ENCODE data around the gene LHX1. TPM values are rescaled to one million over a fixed set of nuclear protein-coding genes. Genes with fewer than 3 reads are reported as not detected.

Gene LHX1
- total RNA-seq, 1 experiment from 2014 or later, result 0.61 TPM

DNA sequence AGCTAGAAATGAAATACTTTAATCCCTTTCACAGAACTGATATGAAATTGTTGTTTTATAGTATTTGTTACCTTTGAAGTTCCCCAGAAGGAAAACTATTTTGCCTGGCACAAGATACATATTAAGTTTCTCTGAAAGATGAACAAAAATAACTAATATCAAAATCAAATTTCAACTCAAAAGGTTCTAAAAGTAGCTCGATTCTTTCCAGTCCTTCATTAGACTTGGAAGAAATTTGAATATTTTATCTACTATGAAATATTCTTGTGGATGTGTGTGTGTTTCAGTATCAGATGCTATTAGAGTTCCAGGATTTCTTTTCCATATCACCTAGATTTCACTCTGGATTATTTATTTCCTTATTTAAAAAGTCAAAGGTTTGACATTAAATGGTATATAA, 7.9 kb downstream of the LHX1 start (continued):
- TF ChIP-seq ATF3 (CRISPR knock-in tag; conservative IDR thresholded peaks at IDR 0.05) (no peak), JAZF1 (CRISPR knock-in tag; IDR thresholded peaks at IDR 0.05) (no peak), FOXJ3 (CRISPR knock-in tag; IDR thresholded peaks at IDR 0.05; ENCODE audit: borderline replicate concordance) (no peak), SMAD4 (CRISPR knock-in tag; IDR thresholded peaks at IDR 0.05) (no peak)

DNA sequence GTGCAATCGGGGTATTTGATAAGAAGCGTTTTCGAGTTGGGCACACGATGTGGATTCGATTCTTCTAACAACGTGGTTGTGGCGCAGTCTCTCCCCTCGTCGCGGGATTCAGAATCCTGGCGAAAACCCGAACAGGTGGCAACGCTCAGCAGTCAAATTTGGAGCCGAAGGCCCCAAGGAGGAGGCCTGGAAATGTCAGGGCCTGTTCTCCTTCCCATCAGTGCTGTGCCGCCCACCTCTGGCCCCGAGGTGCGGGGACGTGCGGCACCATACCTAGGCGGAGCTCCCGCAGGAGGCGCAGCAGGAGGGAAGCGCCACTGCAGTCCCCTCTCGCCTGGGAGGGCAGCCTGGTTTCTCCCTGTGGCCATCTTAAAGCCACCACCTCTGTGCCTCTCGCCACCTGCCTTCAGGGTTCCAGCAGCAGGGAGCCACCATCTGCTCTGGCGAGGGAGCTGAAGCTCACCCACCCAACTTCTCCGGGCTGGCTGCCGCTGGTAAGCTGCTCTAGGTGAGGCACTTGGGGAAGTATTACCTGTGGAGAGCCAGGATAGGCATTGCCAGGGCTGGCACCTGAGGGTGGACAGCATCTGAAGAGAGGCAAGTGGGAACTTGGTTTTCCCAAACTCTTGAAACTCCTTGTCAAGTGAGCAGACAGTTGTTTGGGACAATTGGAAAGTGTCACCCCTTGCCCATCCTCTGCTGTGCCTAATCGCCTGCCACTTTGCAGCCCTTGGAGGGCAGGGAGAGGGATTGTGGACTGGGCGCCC, 8.9 kb downstream of the LHX1 start:
- ATAC-seq, result no peak
- Mint-ChIP-seq H3K27ac (no peak overlapping the region), H3K9me3 (no peaks in the 10 kb centered on the region), H3K27me3 (ENCODE audit: low read depth) (peaks cover 84% of the 10 kb centered on the region), H3K36me3 (no peaks in the 10 kb centered on the region; the same call in 1 of the 2 replicates), H3K4me3 (peak overlapping the region; percentile 43), H3K4me1 (peaks cover 61% of the 10 kb centered on the region)
- ChIA-PET POLR2A (no interaction called here), CTCF (no interaction called here)
- TF ChIP-seq, protein P1, sequence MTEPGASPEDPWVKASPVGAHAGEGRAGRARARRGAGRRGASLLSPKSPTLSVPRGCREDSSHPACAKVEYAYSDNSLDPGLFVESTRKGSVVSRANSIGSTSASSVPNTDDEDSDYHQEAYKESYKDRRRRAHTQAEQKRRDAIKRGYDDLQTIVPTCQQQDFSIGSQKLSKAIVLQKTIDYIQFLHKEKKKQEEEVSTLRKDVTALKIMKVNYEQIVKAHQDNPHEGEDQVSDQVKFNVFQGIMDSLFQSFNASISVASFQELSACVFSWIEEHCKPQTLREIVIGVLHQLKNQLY (CRISPR knock-in tag; IDR thresholded peaks at IDR 0.05), result no peak
- TF ChIP-seq ZBTB21 (CRISPR knock-in tag; IDR thresholded peaks at IDR 0.05; ENCODE audit: borderline replicate concordance) (no peak), CTCF (IDR thresholded peaks at IDR 0.05) (no peak), TEAD1 (CRISPR knock-in tag; IDR thresholded peaks at IDR 0.05) (no peak), ZNF423 (CRISPR knock-in tag; IDR thresholded peaks at IDR 0.05) (peak; percentile 55; the same call in 1 of the 2 replicates)
- TF ChIP-seq, protein P2, sequence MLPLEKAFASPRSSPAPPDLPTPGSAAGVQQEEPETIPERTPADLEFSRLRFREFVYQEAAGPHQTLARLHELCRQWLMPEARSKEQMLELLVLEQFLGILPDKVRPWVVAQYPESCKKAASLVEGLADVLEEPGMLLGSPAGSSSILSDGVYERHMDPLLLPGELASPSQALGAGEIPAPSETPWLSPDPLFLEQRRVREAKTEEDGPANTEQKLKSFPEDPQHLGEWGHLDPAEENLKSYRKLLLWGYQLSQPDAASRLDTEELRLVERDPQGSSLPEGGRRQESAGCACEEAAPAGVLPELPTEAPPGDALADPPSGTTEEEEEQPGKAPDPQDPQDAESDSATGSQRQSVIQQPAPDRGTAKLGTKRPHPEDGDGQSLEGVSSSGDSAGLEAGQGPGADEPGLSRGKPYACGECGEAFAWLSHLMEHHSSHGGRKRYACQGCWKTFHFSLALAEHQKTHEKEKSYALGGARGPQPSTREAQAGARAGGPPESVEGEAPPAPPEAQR (CRISPR knock-in tag; IDR thresholded peaks at IDR 0.05), result no peak
- TF ChIP-seq, protein P3, sequence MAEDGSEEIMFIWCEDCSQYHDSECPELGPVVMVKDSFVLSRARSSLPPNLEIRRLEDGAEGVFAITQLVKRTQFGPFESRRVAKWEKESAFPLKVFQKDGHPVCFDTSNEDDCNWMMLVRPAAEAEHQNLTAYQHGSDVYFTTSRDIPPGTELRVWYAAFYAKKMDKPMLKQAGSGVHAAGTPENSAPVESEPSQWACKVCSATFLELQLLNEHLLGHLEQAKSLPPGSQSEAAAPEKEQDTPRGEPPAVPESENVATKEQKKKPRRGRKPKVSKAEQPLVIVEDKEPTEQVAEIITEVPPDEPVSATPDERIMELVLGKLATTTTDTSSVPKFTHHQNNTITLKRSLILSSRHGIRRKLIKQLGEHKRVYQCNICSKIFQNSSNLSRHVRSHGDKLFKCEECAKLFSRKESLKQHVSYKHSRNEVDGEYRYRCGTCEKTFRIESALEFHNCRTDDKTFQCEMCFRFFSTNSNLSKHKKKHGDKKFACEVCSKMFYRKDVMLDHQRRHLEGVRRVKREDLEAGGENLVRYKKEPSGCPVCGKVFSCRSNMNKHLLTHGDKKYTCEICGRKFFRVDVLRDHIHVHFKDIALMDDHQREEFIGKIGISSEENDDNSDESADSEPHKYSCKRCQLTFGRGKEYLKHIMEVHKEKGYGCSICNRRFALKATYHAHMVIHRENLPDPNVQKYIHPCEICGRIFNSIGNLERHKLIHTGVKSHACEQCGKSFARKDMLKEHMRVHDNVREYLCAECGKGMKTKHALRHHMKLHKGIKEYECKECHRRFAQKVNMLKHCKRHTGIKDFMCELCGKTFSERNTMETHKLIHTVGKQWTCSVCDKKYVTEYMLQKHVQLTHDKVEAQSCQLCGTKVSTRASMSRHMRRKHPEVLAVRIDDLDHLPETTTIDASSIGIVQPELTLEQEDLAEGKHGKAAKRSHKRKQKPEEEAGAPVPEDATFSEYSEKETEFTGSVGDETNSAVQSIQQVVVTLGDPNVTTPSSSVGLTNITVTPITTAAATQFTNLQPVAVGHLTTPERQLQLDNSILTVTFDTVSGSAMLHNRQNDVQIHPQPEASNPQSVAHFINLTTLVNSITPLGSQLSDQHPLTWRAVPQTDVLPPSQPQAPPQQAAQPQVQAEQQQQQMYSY (CRISPR knock-in tag; IDR thresholded peaks at IDR 0.05), result 0 out of 2 replicates have a peak, but pooled peaks have one; percentile 12
- TF ChIP-seq, protein P4, sequence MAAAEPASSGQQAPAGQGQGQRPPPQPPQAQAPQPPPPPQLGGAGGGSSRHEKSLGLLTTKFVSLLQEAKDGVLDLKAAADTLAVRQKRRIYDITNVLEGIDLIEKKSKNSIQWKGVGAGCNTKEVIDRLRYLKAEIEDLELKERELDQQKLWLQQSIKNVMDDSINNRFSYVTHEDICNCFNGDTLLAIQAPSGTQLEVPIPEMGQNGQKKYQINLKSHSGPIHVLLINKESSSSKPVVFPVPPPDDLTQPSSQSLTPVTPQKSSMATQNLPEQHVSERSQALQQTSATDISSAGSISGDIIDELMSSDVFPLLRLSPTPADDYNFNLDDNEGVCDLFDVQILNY (CRISPR knock-in tag; IDR thresholded peaks at IDR 0.05), result 0 out of 2 replicates have a peak, but pooled peaks have one; percentile 27
- DNase-seq (ENCODE audit: low spot score), result no peak

DNA sequence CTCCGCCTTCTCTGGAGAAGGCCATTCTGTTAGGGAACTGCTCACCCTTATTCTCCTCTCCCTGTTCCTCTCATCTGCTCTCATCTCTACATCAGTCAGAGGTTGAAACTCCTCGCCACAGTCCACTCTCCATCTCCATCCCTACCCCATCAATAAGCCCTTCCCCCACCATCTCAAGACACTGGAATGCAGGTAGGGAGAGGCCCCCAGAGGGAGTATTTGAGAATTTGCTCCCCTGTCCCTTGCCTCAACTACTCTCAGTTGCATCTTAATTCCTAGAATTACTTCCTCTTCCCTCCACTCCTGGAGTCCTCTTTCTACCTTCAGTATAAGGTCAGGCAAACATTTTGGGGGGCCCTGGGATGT, 9.4 kb downstream of the LHX1 start:
- ChIA-PET CTCF (interaction anchor here (1.0 kb wide), 1 partner anchor 9 kb away, joined by 3 read pairs; no protein-coding TSS in a partner anchor), POLR2A (no interaction called here)
- no peak overlapping the region for H3K27ac Mint-ChIP-seq

More for the DNA sequence above, 9.4 kb downstream of the LHX1 start:
- TF ChIP-seq ATF3 (CRISPR knock-in tag; conservative IDR thresholded peaks at IDR 0.05) (no peak), RELA (CRISPR knock-in tag; IDR thresholded peaks at IDR 0.05; ENCODE audit: borderline replicate concordance) (no peak), SMAD3 (CRISPR knock-in tag; IDR thresholded peaks at IDR 0.05; ENCODE audit: borderline replicate concordance) (no peak)
- TF ChIP-seq, protein P5, sequence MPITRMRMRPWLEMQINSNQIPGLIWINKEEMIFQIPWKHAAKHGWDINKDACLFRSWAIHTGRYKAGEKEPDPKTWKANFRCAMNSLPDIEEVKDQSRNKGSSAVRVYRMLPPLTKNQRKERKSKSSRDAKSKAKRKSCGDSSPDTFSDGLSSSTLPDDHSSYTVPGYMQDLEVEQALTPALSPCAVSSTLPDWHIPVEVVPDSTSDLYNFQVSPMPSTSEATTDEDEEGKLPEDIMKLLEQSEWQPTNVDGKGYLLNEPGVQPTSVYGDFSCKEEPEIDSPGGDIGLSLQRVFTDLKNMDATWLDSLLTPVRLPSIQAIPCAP (CRISPR knock-in tag; IDR thresholded peaks at IDR 0.05), result no peak
- H3K9me3 Mint-ChIP-seq, result no peaks in the 10 kb centered on the region
- peaks cover 78% of the 10 kb centered on the region for H3K27me3 Mint-ChIP-seq (ENCODE audit: low read depth)
- H3K4me3 Mint-ChIP-seq, result peak overlapping the region; percentile 31
- H3K4me1 Mint-ChIP-seq, result peaks cover 55% of the 10 kb centered on the region
- H3K36me3 Mint-ChIP-seq, result peaks cover under 1% of the 10 kb centered on the region; the same call in 1 of the 2 replicates
- ATAC-seq, result no peak
- DNase-seq (ENCODE audit: low spot score), result no peak
